Measurements from ENCODE around the gene MBD3L2B. TPM values are rescaled to one million over a fixed set of nuclear protein-coding genes. Genes with fewer than 3 reads are reported as not detected.
A peak's percentile ranks its signal among the peaks of the same experiment; 100 is the strongest.

The MBD3L2B gene
- total RNA-seq, 2 donors from 2014 or later: not detected

DNA sequence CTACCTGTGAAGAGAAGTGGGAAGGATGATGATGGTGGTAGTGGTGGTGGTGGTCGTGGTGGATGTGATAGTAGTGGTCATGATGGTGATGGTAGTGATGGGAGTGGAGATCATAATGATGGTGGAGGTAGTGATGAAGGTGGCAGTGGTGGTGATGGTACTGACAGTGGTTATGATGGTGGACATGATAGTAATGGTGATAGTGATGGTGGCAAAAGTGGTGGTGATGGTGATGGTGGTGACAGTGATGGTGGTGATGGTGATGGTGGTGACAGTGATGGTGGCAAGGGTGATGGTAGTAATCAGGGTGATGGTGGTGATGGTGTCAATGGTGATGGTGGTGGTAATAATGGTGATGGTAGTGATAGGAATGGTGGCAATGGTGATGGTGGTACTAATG is 26.2 kb downstream of the MBD3L2B start:
- Histone ChIP-seq H3K9me3 (ENCODE audit: control insufficient read depth, low read length) (peaks cover 64% of the 10 kb centered on the region), H3K4me1 (ENCODE audit: control insufficient read depth, insufficient read depth, low read length) (no peaks in the 10 kb centered on the region), H3K4me3 (ENCODE audit: low read length) (peak overlapping the region; percentile 36), H3K36me3 (ENCODE audit: control insufficient read depth, insufficient read depth, low read length) (no peaks in the 10 kb centered on the region), H3K27ac (ENCODE audit: low read depth, low read length) (no peak overlapping the region), H3K27me3 (ENCODE audit: control insufficient read depth, insufficient read depth, low read length, poor library complexity, severe bottlenecking) (no peaks in the 10 kb centered on the region), H3K9ac (ENCODE audit: extremely low read depth, low read length, poor library complexity, severe bottlenecking) (no peak overlapping the region)
- H3K36me3 Mint-ChIP-seq (ENCODE audit: low read depth): peaks cover 9% of the 10 kb centered on the region
- TF ChIP-seq, protein P1, sequence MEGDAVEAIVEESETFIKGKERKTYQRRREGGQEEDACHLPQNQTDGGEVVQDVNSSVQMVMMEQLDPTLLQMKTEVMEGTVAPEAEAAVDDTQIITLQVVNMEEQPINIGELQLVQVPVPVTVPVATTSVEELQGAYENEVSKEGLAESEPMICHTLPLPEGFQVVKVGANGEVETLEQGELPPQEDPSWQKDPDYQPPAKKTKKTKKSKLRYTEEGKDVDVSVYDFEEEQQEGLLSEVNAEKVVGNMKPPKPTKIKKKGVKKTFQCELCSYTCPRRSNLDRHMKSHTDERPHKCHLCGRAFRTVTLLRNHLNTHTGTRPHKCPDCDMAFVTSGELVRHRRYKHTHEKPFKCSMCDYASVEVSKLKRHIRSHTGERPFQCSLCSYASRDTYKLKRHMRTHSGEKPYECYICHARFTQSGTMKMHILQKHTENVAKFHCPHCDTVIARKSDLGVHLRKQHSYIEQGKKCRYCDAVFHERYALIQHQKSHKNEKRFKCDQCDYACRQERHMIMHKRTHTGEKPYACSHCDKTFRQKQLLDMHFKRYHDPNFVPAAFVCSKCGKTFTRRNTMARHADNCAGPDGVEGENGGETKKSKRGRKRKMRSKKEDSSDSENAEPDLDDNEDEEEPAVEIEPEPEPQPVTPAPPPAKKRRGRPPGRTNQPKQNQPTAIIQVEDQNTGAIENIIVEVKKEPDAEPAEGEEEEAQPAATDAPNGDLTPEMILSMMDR (conservative IDR thresholded peaks at IDR 0.05): no peak
- no peak overlapping the region for H3K27ac Mint-ChIP-seq
- H3K4me3 Mint-ChIP-seq: no peak overlapping the region
- H3K27me3 Mint-ChIP-seq (ENCODE audit: insufficient read depth): no peaks in the 10 kb centered on the region
- no peaks in the 10 kb centered on the region for H3K4me1 Mint-ChIP-seq
- DNase-seq: no peak
- 20 to 43% methylated on average over 1 of the region's 1 CpG for WGBS, 2 experiments (ENCODE audit: insufficient coverage in 1 of 2, insufficient read length in 1 of 2)
- peaks cover 80% of the 10 kb centered on the region for H3K9me3 Mint-ChIP-seq

DNA sequence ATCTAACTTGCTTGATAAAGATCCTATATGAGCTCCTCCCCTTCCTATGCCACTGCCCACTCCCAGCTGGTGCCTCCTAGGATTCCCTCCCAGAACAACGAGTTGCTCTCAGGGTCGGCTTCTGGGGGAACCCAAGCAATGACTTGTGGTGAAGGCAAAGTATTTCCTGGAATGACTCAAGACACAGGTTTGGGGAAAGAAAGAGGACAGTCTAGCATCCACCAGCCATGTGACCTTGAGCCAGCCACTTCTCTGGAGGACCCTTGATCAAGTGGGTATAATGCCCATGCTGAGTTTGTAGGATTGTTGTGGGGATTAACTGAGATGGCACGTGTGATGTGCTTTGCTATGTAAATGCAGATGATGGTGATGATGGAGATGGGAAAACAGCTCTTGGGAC is 33.0 kb downstream of the MBD3L2B start:
- DNase-seq: no peak
- Histone ChIP-seq H3K9me3 (ENCODE audit: control insufficient read depth, low read length) (peaks cover 63% of the 10 kb centered on the region), H3K27me3 (ENCODE audit: control insufficient read depth, insufficient read depth, low read length, poor library complexity, severe bottlenecking) (no peaks in the 10 kb centered on the region), H3K36me3 (ENCODE audit: control insufficient read depth, insufficient read depth, low read length) (no peaks in the 10 kb centered on the region), H3K4me3 (ENCODE audit: low read length) (no peak overlapping the region), H3K27ac (ENCODE audit: low read depth, low read length) (no peak overlapping the region), H3K9ac (ENCODE audit: extremely low read depth, low read length, poor library complexity, severe bottlenecking) (no peak overlapping the region), H3K4me1 (ENCODE audit: control insufficient read depth, insufficient read depth, low read length) (no peaks in the 10 kb centered on the region)
- H3K9me3 Mint-ChIP-seq: peaks cover 77% of the 10 kb centered on the region
- no peak overlapping the region for H3K27ac Mint-ChIP-seq
- 56% methylated on average over 3 of the region's 3 CpGs; no CpG with 5 or more reads in 1 of the 2 experiments for WGBS, 2 experiments (ENCODE audit: insufficient coverage in 1 of 2, insufficient read length in 1 of 2)
- H3K36me3 Mint-ChIP-seq (ENCODE audit: low read depth): peaks cover 4% of the 10 kb centered on the region
- no peak overlapping the region for H3K4me3 Mint-ChIP-seq
- TF ChIP-seq, protein P1 (conservative IDR thresholded peaks at IDR 0.05): no peak
- no peaks in the 10 kb centered on the region for H3K27me3 Mint-ChIP-seq (ENCODE audit: insufficient read depth)
- H3K4me1 Mint-ChIP-seq: no peaks in the 10 kb centered on the region

DNA sequence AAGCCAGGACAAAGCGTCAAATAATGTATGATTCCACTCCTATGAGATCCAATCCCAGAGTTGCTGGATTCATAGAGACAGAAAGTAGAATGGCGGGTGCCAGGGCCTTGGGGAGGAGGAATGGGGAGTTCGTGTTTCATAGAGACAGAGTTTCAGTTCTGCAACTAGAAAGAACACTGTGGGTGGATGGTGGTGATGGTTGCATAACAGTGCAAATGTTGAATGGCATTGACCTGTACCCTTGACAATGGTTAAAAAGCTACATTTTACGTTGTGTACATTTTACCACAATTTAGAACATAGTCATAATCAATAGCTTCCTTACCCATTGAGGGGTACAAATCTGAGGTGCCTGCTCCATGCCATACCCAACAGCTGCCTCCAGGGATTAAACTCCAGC is 33.4 kb downstream of the MBD3L2B start:
- H3K27ac Mint-ChIP-seq: no peak overlapping the region
- peaks cover 4% of the 10 kb centered on the region for H3K36me3 Mint-ChIP-seq (ENCODE audit: low read depth)
- WGBS, 2 experiments (ENCODE audit: insufficient coverage in 1 of 2, insufficient read length in 1 of 2): 39 to 49% methylated on average over 4 of the region's 4 CpGs
- no peak overlapping the region for H3K4me3 Mint-ChIP-seq
- H3K4me1 Mint-ChIP-seq: no peaks in the 10 kb centered on the region
- no peaks in the 10 kb centered on the region for H3K27me3 ChIP-seq (ENCODE audit: control insufficient read depth, insufficient read depth, low read length, poor library complexity, severe bottlenecking)
- H3K4me1 ChIP-seq (ENCODE audit: control insufficient read depth, insufficient read depth, low read length): no peaks in the 10 kb centered on the region
- peaks cover 77% of the 10 kb centered on the region for H3K9me3 Mint-ChIP-seq
- no peaks in the 10 kb centered on the region for H3K36me3 ChIP-seq (ENCODE audit: control insufficient read depth, insufficient read depth, low read length)
- H3K9ac ChIP-seq (ENCODE audit: extremely low read depth, low read length, poor library complexity, severe bottlenecking): no peak overlapping the region
- H3K4me3 ChIP-seq (ENCODE audit: low read length): no peak overlapping the region
- H3K27me3 Mint-ChIP-seq (ENCODE audit: insufficient read depth): no peaks in the 10 kb centered on the region
- H3K27ac ChIP-seq (ENCODE audit: low read depth, low read length): no peak overlapping the region
- TF ChIP-seq, protein P1 (conservative IDR thresholded peaks at IDR 0.05): no peak
- peaks cover 65% of the 10 kb centered on the region for H3K9me3 ChIP-seq (ENCODE audit: control insufficient read depth, low read length)
- no peak for DNase-seq
